HG02610 (cell line): ENCODE data around the gene UBL5.
"Not testable (repeated sequence)": the region's sequence is repeated elsewhere in the genome, so short reads cannot be mapped to it uniquely, and the experiment has no call there.

ENCODE experiments used
- ATAC-seq: cut with Tn5 transposase; IDR thresholded peaks from one replicate; pipeline ENCODE4 v1.9.1; 2021; ENCODE audit warnings: mild to moderate bottlenecking, moderate library complexity; ENCODE audit not compliant: unreplicated experiment

The UBL5 gene

GRCh38 chr19:9808855-9809824 is 18.6 kb upstream of the UBL5 start:
- ATAC-seq = no peak

DNA sequence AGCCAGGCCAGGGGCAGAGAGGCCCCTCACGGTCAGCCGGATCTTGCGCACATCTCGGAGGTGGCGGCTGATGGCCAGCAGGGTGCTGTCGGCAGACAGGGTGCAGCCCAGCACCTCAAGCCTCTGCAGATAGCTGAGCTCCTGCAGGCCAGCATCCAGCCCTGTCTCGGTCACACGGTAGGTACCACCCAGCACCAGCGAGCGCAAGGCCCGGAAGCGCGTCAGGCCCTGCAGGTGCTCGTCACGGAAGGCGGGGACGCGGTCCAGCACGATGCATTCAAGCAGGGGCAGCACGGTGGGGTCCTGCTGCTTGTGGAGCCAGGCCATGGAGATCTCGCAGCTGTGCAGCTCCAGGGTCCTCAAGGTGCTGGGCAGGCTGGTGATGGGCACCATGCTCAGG is 16.6 kb upstream of the UBL5 start:
- no peak for ATAC-seq

GRCh38 chr19:9818175-9818733 is 9.5 kb upstream of the UBL5 start:
- no peak for ATAC-seq

GRCh38 chr19:9818734-9819595 is 8.8 kb upstream of the UBL5 start, which contains the start of gene FBXL12:
Gene FBXL12, minus strand, starts transcription at chr19:9819079. Its CDS starts 266 bp downstream, at chr19:9818813.
- peak; percentile 82 for ATAC-seq

GRCh38 chr19:9819596-9819909 is 8.2 kb upstream of the UBL5 start:
- ATAC-seq = no peak

DNA sequence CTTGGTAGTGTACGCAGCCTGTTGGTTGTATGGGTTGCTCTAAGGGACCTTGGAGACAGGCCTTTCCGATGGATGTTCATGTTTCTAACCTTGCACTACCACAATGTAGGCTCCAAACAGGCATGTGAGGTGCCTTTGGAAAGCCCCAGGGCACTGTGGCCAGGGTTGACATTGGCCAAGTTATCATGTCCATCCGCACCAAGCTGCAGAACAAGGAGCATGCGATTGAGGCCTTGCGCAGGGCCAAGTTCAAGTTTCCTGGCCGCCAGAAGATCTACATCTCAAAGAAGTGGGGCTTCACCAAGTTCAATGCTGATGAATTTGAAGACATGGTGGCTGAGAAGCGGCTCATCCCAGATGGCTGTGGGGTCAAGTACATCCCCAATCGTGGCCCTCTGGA is 7.7 kb upstream of the UBL5 start:
- ATAC-seq = not testable (repeated sequence)

GRCh38 chr19:9823816-9824215 is 3.9 kb upstream of the UBL5 start:
- no peak for ATAC-seq

DNA sequence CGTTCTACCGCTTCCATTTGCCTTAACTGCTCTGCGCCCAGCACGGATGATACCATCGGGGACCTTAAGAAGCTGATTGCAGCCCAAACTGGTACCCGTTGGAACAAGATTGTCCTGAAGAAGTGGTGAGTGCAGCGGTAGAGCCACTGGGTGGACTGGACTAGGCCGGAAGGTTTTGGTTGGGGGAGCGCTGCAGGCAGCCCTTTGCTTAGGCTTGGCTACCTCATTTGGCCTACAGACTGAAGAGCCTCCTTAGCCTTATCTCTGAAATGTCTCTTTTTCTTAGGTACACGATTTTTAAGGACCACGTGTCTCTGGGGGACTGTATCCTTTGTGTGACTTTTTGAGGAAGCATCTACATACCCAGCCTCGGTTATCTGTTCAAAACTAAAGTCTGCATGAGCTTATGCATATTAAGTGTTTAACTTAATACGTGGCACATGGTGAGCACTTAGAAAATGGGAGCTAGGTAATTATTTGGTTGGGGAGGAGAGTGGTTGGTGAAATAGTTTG is 889 bp downstream of the UBL5 start:
- no peak for ATAC-seq

DNA sequence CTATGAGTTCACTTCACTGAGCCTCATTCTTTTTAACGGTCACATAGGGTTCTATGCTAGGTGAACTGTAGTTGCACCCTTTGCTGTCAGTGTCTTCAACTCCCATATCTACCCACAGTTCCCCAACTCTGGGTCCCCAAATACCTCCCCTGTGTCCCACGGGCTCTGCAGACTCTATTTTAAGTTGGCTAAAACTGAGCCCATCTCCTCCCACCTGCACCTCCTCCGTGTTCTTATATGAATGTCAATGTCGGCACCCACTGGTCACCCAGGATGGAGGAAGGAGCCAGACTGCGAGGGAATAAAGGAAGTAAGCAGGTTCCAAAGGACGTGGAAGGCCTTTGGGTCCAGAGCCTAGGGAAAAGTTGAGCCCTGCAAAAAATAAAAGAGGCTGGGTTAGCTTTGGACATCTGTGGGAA is 6.6 kb downstream of the UBL5 start:
- no peak for ATAC-seq

DNA sequence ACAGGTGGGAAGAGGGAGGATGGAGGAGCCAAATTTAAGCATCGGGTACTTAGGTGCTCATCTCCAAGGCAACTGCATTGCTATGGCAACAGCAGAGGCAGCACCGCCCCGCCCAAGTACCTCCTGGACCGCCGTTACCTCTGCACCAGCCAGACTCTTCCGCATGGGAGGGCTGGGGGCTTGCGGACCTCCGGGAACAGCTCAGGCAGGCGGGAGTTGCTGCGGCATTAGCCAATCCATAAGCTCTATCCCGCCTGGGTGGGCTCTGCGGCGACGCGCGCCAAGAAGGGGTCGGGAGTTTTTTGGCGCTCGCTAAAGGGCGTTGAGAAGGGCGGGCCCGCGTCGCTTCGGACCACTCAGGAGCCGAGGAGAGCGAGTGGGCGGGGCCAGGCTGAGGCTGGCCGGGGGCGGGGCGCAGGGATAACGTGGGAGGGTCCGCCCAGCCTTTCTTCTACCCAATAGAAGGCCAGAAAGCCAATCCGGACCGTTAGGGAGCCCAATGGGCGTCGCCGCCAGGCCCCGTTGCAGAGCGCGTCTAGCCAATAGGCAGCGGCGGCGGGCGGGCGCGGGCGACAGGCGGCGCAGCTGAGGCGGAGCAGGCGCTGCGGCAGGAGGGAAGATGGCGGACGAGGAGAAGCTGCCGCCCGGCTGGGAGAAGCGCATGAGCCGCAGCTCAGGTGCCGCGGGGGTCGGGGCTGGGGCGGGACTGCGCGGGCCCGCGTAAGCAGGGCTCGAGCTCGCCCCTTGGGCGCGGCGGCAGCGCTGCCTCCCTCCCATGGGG is 7.2 kb downstream of the UBL5 start, which contains the start of gene PIN1:
PIN1 (plus strand) TSS at position 593 of the 781 bp plus-strand sequence; CDS start at position 620, 27 bp downstream.
- ATAC-seq = peak; percentile 97

GRCh38 chr19:9835507-9835949 is 7.8 kb downstream of the UBL5 start:
- peak; percentile 14 for ATAC-seq

- ATAC-seq = no peak
Measured at GRCh38 chr19:9836021-9836420, 8.3 kb downstream of the UBL5 start.

DNA sequence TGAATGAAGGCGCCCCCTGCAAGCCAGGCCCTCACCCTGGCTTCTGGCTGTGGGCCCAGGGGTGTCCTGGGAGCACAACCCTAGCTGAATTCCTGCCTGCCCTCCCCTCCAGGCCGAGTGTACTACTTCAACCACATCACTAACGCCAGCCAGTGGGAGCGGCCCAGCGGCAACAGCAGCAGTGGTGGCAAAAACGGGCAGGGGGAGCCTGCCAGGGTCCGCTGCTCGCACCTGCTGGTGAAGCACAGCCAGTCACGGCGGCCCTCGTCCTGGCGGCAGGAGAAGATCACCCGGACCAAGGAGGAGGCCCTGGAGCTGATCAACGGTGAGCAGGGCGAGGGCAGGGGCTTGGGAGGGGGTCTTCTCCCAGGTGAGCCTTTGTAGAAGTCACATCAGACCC is 10.6 kb downstream of the UBL5 start:
- ATAC-seq = no peak

- ATAC-seq = no peak
Measured at GRCh38 chr19:9839415-9839814, 11.7 kb downstream of the UBL5 start.

GRCh38 chr19:9842834-9843625 is 15.3 kb downstream of the UBL5 start:
- no peak for ATAC-seq

- ATAC-seq = not testable (repeated sequence)
Measured at GRCh38 chr19:9843626-9844273, 16.0 kb downstream of the UBL5 start.

DNA sequence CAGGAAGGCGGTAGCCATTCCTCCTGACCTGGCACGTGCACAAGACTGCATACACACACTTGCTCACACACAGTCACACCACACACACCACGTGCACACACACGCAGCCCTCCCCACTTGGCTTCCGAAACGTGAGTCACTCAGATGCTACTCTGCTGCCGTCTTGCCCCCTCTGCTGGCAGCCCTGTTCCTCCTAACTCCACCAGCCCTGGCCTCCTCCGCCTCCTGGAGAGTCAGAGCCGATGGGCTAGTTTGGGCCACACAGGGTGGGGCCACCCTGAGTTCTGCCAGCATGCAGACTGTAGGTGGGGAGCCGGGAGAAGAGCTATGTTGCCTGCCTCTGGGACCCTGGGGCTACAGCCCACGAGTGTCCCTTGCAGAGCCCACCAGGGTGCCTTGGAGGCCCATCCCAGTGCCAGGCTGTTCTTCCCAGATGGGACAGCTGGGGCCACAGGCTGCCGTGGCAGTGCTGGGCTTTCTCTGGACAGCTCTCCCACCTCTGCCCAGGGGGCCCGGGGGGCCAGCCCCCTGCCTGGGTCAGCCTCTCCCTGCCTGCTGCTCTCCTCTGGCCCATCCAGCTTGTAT is 19.5 kb downstream of the UBL5 start:
- no peak for ATAC-seq

DNA sequence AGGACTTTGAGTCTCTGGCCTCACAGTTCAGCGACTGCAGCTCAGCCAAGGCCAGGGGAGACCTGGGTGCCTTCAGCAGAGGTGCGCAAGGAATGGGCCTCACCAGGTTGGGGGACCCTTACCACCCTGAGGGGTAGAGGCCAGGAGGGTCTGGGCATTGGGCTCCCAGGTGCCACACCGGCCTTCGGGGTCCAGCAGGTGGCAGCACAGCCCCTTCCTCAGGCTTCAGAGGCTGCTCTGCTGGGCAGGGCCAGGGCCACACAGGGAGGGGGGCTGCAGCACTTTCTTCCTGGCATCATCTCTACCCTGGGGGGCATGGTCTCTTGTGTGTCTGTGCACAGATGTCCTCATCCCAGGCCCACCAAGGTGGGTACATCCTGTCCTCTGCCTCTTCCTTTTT is 20.3 kb downstream of the UBL5 start:
- ATAC-seq = no peak

- ATAC-seq = no peak
Measured at GRCh38 chr19:9848762-9849161, 21.0 kb downstream of the UBL5 start.
